Fibroblast of villous mesenchyme (primary cell): ENCODE measurements around the gene ZNF516. TPM values are rescaled to one million over a fixed set of nuclear protein-coding genes. Genes with fewer than 3 reads are reported as not detected.

ENCODE experiments used
- DNase-seq: peaks from one replicate; pipeline ENCODE4 v3.0.0-alpha.2; 2010; ENCODE audit warnings: low read depth
- H3K4me3 ChIP-seq: 2 replicates; pipeline ENCODE4 v1.5.1; 2011; ENCODE audit warnings: low read depth, mild to moderate bottlenecking, low read length
- total RNA-seq: library from RNA; depleted of rRNA; stranded (reverse); fragments of >200 nt; gene quantifications from 2 replicates; pipeline ENCODE4 v1.2.3, GENCODE V29; 2012
- TF ChIP-seq, protein P1 (sequence below): IDR thresholded peaks from 2 replicates; pipeline ENCODE4 v1.5.1; 2012; ENCODE audit warnings: low read depth, mild to moderate bottlenecking, low read length; ENCODE audit not compliant: insufficient read depth

Gene ZNF516
- total RNA-seq, 1 donor, result 53.1 TPM

DNA sequence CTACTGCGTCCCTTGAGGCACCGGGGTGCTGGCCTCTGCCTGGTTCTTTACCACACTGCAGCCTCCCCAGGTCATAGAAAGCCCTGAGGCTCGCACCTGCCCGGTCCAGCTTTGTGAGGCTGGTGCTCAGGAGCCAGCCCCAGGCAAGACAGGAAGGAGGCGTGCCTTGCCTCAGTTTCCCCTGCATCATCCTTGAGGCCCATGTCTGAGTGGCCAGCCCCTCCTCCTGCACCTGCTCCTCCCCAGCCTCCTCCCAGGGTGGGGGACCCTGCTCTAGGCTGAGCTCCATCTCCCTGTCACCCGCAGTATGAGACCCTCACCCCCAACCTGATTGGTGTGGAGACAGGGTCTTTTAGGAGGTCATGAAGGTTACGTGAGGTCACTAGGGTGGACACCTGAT, 147.7 kb downstream of the ZNF516 start:
- TF ChIP-seq, protein P1, sequence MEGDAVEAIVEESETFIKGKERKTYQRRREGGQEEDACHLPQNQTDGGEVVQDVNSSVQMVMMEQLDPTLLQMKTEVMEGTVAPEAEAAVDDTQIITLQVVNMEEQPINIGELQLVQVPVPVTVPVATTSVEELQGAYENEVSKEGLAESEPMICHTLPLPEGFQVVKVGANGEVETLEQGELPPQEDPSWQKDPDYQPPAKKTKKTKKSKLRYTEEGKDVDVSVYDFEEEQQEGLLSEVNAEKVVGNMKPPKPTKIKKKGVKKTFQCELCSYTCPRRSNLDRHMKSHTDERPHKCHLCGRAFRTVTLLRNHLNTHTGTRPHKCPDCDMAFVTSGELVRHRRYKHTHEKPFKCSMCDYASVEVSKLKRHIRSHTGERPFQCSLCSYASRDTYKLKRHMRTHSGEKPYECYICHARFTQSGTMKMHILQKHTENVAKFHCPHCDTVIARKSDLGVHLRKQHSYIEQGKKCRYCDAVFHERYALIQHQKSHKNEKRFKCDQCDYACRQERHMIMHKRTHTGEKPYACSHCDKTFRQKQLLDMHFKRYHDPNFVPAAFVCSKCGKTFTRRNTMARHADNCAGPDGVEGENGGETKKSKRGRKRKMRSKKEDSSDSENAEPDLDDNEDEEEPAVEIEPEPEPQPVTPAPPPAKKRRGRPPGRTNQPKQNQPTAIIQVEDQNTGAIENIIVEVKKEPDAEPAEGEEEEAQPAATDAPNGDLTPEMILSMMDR, result no peak
- H3K4me3 ChIP-seq, result no peak overlapping the region
- no peak for DNase-seq

DNA sequence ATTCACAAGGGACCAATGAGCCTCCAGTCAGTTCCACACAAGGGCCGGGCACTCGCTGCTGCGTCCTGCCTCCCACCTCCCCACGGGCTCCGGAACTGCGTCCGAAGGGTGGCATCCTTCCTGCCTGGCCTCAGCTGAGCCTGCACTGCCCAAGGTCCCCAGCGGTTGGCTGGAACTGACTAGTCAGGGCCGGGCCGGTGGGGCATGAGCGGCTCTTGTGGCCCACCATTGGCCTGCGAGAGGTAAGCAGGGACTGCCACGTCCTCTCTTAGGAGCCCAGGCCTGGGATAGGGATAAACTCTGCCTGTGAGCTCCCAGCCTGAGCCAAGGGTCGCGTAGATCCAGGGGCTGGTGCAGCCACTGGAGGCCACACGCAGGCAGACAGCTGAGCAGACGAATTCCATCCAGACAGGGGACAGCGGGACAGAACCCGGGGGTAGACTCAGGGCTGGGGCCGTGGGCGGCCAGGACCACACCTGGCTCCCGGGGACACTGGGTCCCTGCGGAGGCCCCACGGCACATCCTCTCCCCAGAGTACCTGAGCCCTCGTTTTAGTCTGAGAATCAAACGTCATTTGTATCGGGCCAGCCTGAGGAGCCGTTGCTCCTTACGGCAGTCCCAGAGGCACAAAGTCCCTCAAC, 148.4 kb downstream of the ZNF516 start:
- no peak for DNase-seq
- no peak overlapping the region for H3K4me3 ChIP-seq
- TF ChIP-seq, protein P1, result no peak

DNA sequence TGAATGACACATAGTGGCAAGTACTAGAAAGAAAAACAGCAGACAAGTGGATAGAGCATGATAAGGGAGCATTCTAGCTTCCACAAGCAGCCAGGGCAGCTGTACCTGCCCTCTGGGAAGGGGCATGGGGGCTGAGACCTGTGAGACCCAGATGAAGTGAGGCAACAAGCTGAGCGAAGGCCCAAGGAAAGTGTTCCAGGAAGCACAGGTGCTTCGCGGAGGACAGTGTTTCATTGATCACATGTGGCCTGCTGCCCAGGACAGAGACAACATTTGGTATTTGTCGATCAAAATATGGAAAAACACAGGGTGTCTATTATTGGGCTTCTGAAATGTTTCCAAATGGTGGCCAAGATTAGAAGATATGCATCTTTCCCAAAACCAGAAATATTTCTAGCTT, 149.1 kb downstream of the ZNF516 start:
- H3K4me3 ChIP-seq, result no peak overlapping the region
- TF ChIP-seq, protein P1, result no peak
- DNase-seq, result no peak

DNA sequence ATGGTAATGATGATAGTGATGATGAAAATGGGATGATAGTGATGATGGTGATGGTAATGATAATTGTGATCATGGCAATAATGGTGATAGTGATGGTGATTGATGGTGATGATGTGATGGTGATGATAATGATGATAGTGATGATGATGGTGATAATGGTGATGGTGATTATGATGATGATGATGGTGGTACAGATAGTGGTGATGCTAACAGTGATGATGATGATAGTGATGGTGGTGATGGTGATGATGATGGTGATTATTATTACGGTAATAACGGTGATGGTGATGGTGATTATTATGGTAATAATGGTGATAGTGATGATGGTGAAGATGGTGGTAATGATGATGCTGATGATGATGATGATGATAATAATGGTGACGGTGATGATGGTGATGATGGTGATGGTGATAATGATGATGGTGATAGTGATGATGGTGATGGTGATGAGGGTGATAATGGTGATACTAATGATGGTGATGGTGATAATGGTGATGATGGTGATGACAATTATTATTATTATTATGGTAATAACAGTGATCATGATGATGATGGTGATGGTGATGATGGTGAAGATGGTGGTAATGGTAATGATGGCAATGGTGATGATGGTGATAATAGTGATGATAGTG, 151.0 kb downstream of the ZNF516 start:
- TF ChIP-seq, protein P1, result no peak
- H3K4me3 ChIP-seq, result no peak overlapping the region
- no peak for DNase-seq

DNA sequence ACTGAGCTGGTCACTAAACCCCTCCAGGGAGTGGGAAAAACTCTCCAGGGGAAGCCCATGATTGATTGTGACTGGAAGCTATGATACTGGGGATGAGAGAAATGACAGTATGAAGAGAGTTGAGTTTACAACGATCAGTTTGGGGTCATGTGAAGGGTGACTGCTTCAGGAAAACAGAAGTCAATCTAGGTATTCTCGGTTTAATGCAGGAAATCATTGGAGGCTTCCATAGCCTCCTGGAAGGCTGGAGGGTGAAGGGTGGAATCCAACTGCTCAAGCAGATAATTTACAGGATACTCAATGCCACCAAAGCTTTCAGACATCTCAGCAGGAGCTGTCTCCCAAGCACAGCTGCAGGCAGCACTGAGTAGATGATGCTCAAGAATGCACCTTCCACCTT, 154.6 kb downstream of the ZNF516 start:
- no peak overlapping the region for H3K4me3 ChIP-seq
- TF ChIP-seq, protein P1, result no peak
- DNase-seq, result no peak

DNA sequence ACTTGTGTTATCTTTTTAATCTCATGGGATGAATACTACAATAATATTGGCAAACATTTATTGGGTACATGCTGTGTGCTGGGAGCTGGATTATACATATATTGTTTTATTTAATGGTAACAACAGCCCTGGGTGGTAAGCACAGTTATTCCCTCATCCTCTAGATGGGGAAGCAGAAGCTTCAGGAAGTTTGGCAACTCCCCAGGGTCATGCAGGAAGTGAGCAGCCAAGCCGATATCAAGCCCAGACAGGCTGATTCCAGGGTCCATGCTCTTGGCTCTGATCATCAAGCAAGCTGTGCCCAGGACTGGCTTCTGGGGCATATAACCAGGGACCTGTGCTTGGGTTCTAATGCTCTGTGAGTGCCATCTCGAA, 155.8 kb downstream of the ZNF516 start:
- H3K4me3 ChIP-seq, result no peak overlapping the region
- TF ChIP-seq, protein P1, result no peak
- DNase-seq, result no peak
